HG02840 (cell line): ENCODE measurements around the gene AP5Z1.
A peak's percentile ranks its signal among the peaks of the same experiment; 100 is the strongest.

Source experiments
- ATAC-seq: cut with Tn5 transposase; IDR thresholded peaks from one replicate; pipeline ENCODE4 v1.9.1; 2021; ENCODE audit warnings: mild to moderate bottlenecking, moderate library complexity, moderate number of reproducible peaks; ENCODE audit not compliant: unreplicated experiment, low FRiP score

AP5Z1 gene

GRCh38 chr7:4745265-4745919 lies 30.0 kb upstream of the AP5Z1 start:
- no peak for ATAC-seq

DNA sequence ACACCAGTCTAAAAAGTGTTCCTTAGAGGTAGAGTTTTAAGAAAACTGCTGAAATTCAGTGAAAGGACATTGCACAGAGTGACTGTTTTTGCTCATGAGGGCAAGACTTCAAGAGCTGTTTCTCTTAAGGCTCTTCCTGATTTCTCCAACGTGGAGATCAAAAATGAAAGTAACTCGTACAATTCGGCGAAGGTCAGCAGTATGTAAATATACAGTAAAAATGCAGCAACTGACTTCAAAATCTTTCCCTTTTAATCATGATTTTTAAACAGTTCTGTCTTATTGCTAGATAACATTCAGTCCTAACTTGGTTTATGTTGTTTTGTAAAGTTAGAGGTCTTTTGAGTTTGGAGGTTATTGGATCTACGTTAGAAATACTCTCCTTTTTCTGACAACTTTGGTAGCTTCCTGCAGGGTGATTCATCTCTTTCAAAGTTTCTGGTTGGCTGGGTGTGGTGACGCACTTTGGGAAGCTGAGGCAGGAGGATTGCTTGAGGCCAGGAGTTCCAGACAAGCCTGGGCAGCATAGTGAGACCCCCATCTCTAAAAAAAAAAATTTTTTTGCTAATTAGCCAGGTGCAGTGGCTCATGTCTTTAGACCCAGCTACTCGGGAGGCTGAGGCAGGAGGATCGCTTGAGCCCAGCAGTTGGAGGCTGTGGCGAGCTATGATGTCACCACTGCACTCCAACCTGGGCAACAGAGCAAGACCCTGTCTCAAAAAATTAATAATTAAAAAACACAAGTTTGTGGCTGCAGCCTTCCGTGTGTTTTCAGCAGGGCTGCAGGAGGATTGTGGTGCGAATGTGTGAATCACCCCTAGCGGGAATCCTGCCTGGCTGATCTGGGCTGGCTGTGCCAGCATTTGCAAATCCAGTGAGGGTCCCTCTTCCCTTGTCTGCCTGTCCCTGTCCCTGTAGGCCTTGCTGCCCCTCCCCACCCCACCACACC lies 29.2 kb upstream of the AP5Z1 start:
- no peak for ATAC-seq

- ATAC-seq: no peak
Observed at GRCh38 chr7:4747013-4747412, 28.4 kb upstream of the AP5Z1 start.

- no peak for ATAC-seq
Observed at GRCh38 chr7:4747746-4748145, 27.7 kb upstream of the AP5Z1 start.

DNA sequence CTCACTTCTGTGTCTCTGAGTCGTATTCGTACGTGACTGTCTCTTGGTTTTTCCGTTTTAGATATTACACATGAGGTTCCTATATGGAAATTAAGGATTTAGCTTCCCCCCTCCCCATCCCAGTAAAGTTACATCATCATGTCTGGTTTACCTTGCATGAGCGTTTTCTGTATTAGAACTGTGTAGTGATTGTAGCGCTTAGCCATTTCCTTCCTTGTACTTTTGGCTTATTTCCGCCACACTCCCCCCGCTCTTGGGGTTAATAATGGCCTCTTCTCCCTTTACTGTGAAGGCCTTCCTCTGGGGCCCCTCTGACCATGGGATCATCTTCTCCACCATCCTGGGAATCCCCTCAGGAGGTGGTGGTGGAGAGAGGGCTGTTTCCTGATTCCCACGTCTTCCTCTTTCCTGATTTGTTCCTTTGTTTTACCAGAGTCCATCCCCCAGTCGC lies 27.2 kb upstream of the AP5Z1 start:
- ATAC-seq: no peak

- ATAC-seq: no peak
Observed at GRCh38 chr7:4749363-4749762, 26.1 kb upstream of the AP5Z1 start.

GRCh38 chr7:4749798-4750197 lies 25.6 kb upstream of the AP5Z1 start:
- no peak for ATAC-seq

GRCh38 chr7:4751398-4751947 lies 23.9 kb upstream of the AP5Z1 start:
- no peak for ATAC-seq

GRCh38 chr7:4753598-4754432 lies 21.6 kb upstream of the AP5Z1 start:
- peak; percentile 64 for ATAC-seq

- ATAC-seq: no peak
Observed at GRCh38 chr7:4754433-4755010, 20.9 kb upstream of the AP5Z1 start.

- no peak for ATAC-seq
Observed at GRCh38 chr7:4755045-4755444, 20.4 kb upstream of the AP5Z1 start.

- no peak for ATAC-seq
Observed at GRCh38 chr7:4758111-4758510, 17.3 kb upstream of the AP5Z1 start.

DNA sequence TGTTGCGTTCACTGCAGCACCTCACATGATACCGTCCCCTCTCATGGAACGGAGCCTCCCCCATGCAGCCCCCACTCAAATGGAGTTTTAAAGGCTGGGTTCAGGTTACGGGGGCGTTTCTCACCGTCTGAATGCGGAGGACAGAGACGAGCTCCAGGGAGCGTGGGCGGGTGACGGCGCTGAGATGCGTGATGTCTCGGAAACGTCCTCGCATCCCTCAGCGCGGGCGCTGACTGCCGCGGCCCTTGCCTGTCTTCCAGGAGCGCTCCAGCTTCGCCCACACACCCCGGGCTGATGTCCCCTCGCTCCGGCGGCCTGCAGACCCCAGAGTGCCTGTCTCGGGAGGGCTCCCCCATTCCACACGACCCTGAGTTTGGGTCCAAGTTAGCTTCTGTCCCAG lies 16.6 kb upstream of the AP5Z1 start:
- no peak for ATAC-seq

- ATAC-seq: no peak
Observed at GRCh38 chr7:4759211-4759610, 16.2 kb upstream of the AP5Z1 start.

- no peak for ATAC-seq
Observed at GRCh38 chr7:4760952-4761351, 14.5 kb upstream of the AP5Z1 start.

GRCh38 chr7:4762121-4763055 lies 13.0 kb upstream of the AP5Z1 start:
- ATAC-seq: no peak

DNA sequence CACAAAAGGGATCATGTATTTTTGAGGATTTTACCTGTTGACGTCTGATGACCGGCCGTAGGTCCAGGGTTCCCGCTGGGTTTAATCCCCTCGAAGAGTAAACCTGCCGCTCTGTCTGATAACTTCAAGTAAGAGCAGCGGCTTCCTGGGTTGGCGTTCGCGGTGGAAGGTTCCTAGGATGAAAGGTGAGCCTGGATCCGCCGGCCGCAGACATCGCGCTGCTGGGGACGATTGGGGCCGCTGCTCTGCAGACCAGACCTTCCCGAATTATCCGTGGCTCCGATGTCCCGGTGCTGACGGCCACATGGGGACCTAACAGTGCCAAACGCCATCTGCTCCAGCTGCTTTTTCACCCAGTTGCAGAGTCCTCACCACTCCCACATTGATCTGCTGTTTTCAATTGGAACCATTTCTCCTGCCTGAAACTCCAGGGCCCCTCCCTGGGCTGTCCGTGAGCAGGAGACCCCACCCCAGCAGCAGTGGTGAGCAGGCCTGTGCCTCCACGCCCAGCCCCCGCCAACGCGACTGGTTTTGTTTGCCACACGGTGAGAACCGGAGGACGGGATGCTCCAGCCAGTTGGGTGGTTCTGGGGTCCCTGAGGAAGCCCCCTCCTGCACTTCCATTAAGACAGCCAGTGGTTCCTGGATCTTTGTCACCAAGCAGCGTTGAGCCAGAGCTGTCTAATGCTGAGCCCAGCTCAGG lies 12.2 kb upstream of the AP5Z1 start:
- no peak for ATAC-seq

GRCh38 chr7:4763794-4764185 lies 11.6 kb upstream of the AP5Z1 start:
- no peak for ATAC-seq
